Stomach (tissue), 9 donors: ENCODE data around the gene TTC34. TPM values are rescaled to one million over a fixed set of nuclear protein-coding genes. Genes with fewer than 3 reads are reported as not detected.

Experiments used
- DNase-seq, 2 donors: peaks; one replicate each; pipeline versions ENCODE4 v3.0.0 to v3.0.0-alpha.2; 2013 to 2019
- H3K27ac ChIP-seq, 5 donors: fragments of 200-600 bp in 4 of 5; sonication (generic) in 4 of 5; one replicate each; pipeline ENCODE4 v1.5.1; 2013 to 2019; ENCODE audit warnings: mild to moderate bottlenecking in 1 of 5, moderate library complexity in 1 of 5
- H3K27me3 ChIP-seq, 3 donors: fragments of 200-600 bp; sonication (generic); one replicate each; pipeline ENCODE4 v1.5.1; 2017 to 2019; ENCODE audit warnings: mixed run types in 1 of 3
- H3K36me3 ChIP-seq, 4 donors: fragments of 200-600 bp; sonication (generic); 1 replicate in 3 of 4; 2 replicates in 1 of 4; pipeline ENCODE4 v1.5.1; 2016 to 2019
- H3K4me1 ChIP-seq, 4 donors: fragments of 200-600 bp; sonication (generic); one replicate each; pipeline ENCODE4 v1.5.1; 2016 to 2019
- H3K4me3 ChIP-seq, 4 donors: fragments of 200-600 bp; sonication (generic) in 3 of 4; one replicate each; pipeline ENCODE4 v1.5.1; 2016 to 2019; ENCODE audit warnings: mild to moderate bottlenecking in 1 of 4
- H3K9me3 ChIP-seq, 4 donors: fragments of 200-600 bp; sonication (generic); one replicate each; pipeline ENCODE4 v1.5.1; 2016 to 2019
- EP300 ChIP-seq: sonication (generic); formaldehyde crosslinking; IDR thresholded peaks from one replicate; pipeline ENCODE4 v1.6.1; 2017; ENCODE audit warnings: antibody characterized with exemption
- POLR2A ChIP-seq, 4 donors: fragments of 450-650 bp; IDR thresholded peaks; one replicate each; pipeline ENCODE4 v1.6.1; 2016; ENCODE audit warnings: antibody characterized with exemption in 4 of 4, control low read depth in 2 of 4, mild to moderate bottlenecking in 1 of 4, moderate library complexity in 1 of 4
- POLR2AphosphoS5 ChIP-seq, 3 donors: sonication (generic); formaldehyde crosslinking; IDR thresholded peaks; one replicate each; pipeline ENCODE4 v1.6.1; 2016; ENCODE audit warnings: antibody characterized with exemption in 3 of 3
- WGBS, 5 donors: extraction: QIAGEN DNeasy Blood & Tissue Kit in 3 of 5; methylation state at CpG; one replicate each; pipeline versions ENCODE4 v1.1.5 to v1.1.7; 2013 to 2018; 5-methylcytosine and 5-hydroxymethylcytosine counted together
- intact Hi-C: fragments of 100-400 bp; cut with DNase I; formaldehyde crosslinking; loops from one replicate; pipeline ENCODE4 v1.15.1; 2023; ENCODE audit warnings: low total_unique reads
- polyA plus RNA-seq, 3 donors: library from polyadenylated mRNA; stranded (reverse); fragments of 200-250 nt; gene quantifications; one replicate each; pipeline ENCODE4 v1.2.3, GENCODE V29; 2013
- total RNA-seq, 5 donors: library from RNA; depleted of rRNA; stranded (reverse); fragments of >200 nt; gene quantifications; one replicate each; pipeline versions ENCODE4 v1.1.0 to v1.2.3, GENCODE V29; 2014 to 2016
- TF ChIP-seq, protein P1 (sequence below), 7 experiments: fragments of 450-650 bp in 4 of 7; fragments of 200-600 bp in 3 of 7; sonication (generic) in 3 of 7; IDR thresholded peaks; one replicate each; pipeline ENCODE4 v1.5.1; 2016 to 2019; ENCODE audit warnings: antibody characterized with exemption in 7 of 7, control low read depth in 2 of 7, mild to moderate bottlenecking in 1 of 7
- donor health status: healthy with polysubstance abuse.
- donor health status: Bipolar disorder and iron deficiency.
- donor health status: healthy.

Gene TTC34
- total and polyA plus RNA-seq, 8 donors: 0.06 to 1.3 (median 0.33) TPM; not detected in 2

DNA sequence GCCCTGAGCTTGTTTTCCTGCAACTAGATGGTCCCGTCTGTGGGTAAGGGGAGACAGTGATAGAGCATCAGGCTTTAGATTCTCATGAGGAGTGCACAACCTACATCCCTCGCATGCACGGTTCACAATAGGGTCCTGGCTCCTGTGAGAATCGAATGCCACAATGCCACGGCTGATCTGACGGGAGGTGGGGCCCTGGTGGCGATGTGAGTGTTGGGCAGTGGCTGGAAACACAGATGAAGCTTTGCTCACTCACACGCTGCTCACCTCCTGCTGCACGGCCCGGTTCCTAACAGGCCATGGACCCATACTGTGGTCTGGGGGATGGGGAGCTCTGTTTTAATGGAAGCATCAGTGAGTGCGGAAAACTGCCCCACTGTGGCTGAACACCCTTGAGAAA, 35.8 kb upstream of the TTC34 start:
- Histone ChIP-seq H3K4me1 (no peaks in the 10 kb centered on the region), H3K9me3 (peaks cover 0 to 23% (median 2%) of the 10 kb centered on the region in 4 donors), H3K36me3 (no peaks in the 10 kb centered on the region), H3K27me3 (peaks cover 0 to 40% (median 4%) of the 10 kb centered on the region in 3 donors), H3K4me3 (no peak overlapping the region), H3K27ac (no peak overlapping the region)
- 76 to 80% (median 77%) methylated on average over 10 to 11 of the region's 11 CpGs for WGBS, 5 donors
- TF ChIP-seq POLR2A (IDR thresholded peaks at IDR 0.05): no peak
- no peak for TF ChIP-seq POLR2AphosphoS5 (IDR thresholded peaks at IDR 0.05)
- TF ChIP-seq, protein P1, sequence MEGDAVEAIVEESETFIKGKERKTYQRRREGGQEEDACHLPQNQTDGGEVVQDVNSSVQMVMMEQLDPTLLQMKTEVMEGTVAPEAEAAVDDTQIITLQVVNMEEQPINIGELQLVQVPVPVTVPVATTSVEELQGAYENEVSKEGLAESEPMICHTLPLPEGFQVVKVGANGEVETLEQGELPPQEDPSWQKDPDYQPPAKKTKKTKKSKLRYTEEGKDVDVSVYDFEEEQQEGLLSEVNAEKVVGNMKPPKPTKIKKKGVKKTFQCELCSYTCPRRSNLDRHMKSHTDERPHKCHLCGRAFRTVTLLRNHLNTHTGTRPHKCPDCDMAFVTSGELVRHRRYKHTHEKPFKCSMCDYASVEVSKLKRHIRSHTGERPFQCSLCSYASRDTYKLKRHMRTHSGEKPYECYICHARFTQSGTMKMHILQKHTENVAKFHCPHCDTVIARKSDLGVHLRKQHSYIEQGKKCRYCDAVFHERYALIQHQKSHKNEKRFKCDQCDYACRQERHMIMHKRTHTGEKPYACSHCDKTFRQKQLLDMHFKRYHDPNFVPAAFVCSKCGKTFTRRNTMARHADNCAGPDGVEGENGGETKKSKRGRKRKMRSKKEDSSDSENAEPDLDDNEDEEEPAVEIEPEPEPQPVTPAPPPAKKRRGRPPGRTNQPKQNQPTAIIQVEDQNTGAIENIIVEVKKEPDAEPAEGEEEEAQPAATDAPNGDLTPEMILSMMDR (IDR thresholded peaks at IDR 0.05): no peak
- no peak for TF ChIP-seq EP300
- no peak for DNase-seq
- intact Hi-C loops: no loop called here

DNA sequence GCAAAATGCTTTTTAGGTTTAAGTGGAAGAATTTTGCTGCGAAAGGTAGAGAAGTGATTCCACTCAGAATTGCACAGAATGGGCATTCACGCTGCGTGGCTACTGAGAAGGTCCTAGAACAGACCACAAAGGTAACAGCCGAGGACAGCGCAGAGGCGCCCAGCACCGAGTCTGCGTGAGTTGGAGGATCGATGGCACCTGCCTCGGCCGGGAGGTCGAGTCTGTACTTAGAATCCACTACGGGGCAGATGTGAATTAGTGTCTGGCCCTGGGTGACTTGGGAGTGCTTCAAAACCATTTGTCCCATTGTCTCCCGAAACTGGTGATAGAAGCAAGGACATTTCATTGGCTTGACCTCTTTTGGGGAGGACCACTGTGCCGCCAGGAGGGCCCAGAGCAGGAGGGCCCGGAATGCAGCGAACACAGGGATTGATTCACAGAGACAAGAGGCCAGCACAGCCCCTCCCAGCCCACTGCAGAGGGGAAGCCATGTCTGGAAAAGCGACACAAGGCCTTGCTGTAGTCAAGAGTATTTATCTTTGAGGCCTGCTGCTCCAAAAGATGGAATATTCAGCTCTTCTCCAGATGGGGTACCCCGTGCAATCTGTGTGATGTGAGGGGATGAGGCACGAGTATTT, 35.0 kb upstream of the TTC34 start:
- DNase-seq: no peak
- 78 to 87% (median 84%) methylated on average over 18 to 20 of the region's 20 CpGs for WGBS, 5 donors
- intact Hi-C loops: no loop called here

DNA sequence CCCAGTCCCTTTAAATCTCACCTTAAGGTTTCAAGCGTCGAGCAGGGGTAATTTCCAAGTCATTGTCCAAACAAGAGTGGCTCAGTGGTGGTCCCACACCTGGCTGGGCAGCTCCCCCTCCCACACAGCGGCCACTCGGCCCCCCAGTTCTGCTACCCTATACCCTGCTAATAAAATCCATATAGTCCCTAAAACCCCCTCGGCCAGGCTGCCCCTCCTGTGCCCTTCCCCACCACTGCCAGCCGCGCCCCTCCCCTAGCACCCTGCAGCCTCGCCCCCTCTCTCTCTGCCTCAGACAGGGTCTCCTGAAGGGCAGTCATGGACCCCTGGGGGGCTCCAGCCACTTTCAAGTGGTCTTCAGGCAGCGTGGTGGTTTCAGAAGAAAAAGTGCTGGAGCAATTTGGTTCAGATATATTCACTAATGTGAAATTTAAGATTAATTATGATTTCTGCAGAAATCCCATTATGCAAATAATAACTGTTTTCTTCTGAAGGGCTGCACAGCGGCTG, 34.2 kb upstream of the TTC34 start:
- Histone ChIP-seq H3K36me3 (no peaks in the 10 kb centered on the region), H3K4me3 (no peak overlapping the region), H3K27me3 (peaks cover 0 to 52% (median 4%) of the 10 kb centered on the region in 3 donors), H3K4me1 (no peaks in the 10 kb centered on the region), H3K9me3 (peaks cover 0 to 31% (median 7%) of the 10 kb centered on the region in 4 donors), H3K27ac (no peak overlapping the region)
- TF ChIP-seq, protein P1 (IDR thresholded peaks at IDR 0.05): no peak
- TF ChIP-seq EP300 (no peak), POLR2AphosphoS5 (IDR thresholded peaks at IDR 0.05) (no peak), POLR2A (IDR thresholded peaks at IDR 0.05) (no peak)
- no peak for DNase-seq
- WGBS, 5 donors: 73 to 88% (median 82%) methylated on average over 10 of the region's 10 CpGs
- intact Hi-C loops: no loop called here

More for the DNA sequence above, 35.0 kb upstream of the TTC34 start:
- Histone ChIP-seq H3K27ac (no peak overlapping the region), H3K27me3 (peaks cover 0 to 45% (median 4%) of the 10 kb centered on the region in 3 donors), H3K36me3 (no peaks in the 10 kb centered on the region), H3K4me1 (no peaks in the 10 kb centered on the region), H3K4me3 (no peak overlapping the region), H3K9me3 (peaks cover 0 to 27% (median 6%) of the 10 kb centered on the region in 4 donors)
- TF ChIP-seq EP300: no peak
- no peak for TF ChIP-seq POLR2AphosphoS5 (IDR thresholded peaks at IDR 0.05)
- TF ChIP-seq, protein P1 (IDR thresholded peaks at IDR 0.05): no peak
- no peak for TF ChIP-seq POLR2A (IDR thresholded peaks at IDR 0.05)

DNA sequence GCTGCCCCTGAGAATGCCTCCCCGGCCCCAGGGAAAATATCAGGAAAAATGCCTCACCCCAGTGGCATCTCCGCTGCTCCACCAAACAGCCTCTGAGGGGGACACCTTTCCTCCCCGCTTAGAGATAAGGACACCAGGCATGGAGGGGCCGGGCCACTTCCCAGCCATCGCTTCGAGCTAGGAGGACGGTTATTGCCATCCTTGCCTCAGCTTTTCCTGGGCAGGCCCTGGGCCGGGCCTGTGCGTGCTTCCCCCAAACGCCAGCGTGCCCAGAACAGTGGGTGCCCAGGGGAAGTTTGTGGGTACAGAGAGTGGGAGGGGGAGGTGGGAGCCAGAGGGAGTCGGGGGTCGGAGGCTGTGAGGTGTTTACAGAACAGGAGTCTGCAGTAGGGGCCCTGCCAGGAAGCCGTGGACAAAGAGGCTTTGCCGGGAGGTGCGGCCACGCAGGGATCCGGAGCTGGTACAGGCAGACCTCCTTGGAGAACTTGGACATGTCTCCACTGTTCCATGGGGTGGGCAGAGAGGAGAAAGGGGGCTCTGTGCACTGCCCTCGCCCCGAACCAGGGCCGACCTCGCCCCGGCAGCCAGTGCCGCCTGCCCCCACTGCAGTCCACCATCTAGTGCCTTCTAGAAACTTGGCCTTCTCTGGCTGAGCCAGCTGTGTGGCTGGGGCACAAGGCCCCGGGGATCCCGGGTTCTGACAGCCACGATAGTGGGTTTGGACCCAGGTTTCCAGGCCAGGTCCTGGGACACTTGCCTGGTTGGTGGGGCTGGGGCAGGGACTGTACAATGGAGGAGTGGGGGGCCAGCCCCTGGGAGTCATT, 33.5 kb upstream of the TTC34 start:
- Histone ChIP-seq H3K27ac (no peak overlapping the region), H3K9me3 (peaks cover 0 to 31% (median 7%) of the 10 kb centered on the region in 4 donors), H3K27me3 (peaks cover 0 to 53% (median 4%) of the 10 kb centered on the region in 3 donors), H3K36me3 (no peaks in the 10 kb centered on the region), H3K4me1 (no peaks in the 10 kb centered on the region), H3K4me3 (no peak overlapping the region)
- intact Hi-C loops: no loop called here
- WGBS, 5 donors: 69 to 80% (median 76%) methylated on average over 19 to 27 of the region's 27 CpGs
- DNase-seq: no peak
- TF ChIP-seq, protein P1 (IDR thresholded peaks at IDR 0.05): no peak
- TF ChIP-seq EP300: no peak
- no peak for TF ChIP-seq POLR2AphosphoS5 (IDR thresholded peaks at IDR 0.05)
- TF ChIP-seq POLR2A (IDR thresholded peaks at IDR 0.05): no peak
